GM18867 (cell line): ENCODE measurements around the gene CRB3.

Experiments used
- ATAC-seq: cut with Tn5 transposase; IDR thresholded peaks from one replicate; pipeline ENCODE4 v1.9.1; 2021; ENCODE audit warnings: mild to moderate bottlenecking, moderate library complexity; ENCODE audit not compliant: unreplicated experiment

Gene CRB3

GRCh38 chr19:6465663-6466062 lies 1.6 kb downstream of the CRB3 start:
- no peak for ATAC-seq

- no peak for ATAC-seq
Observed at GRCh38 chr19:6466526-6467248, 2.6 kb downstream of the CRB3 start.

GRCh38 chr19:6467384-6467783 lies 3.3 kb downstream of the CRB3 start:
- no peak for ATAC-seq

- no peak for ATAC-seq
Observed at GRCh38 chr19:6470173-6470572, 6.1 kb downstream of the CRB3 start.

GRCh38 chr19:6471076-6471475 lies 7.0 kb downstream of the CRB3 start:
- no peak for ATAC-seq

- no peak for ATAC-seq
Observed at GRCh38 chr19:6472713-6473112, 8.6 kb downstream of the CRB3 start.

- no peak for ATAC-seq
Observed at GRCh38 chr19:6473647-6474046, 9.6 kb downstream of the CRB3 start.

- ATAC-seq, result no peak
Observed at GRCh38 chr19:6475321-6476108, 11.4 kb downstream of the CRB3 start.

GRCh38 chr19:6476155-6476895 lies 12.3 kb downstream of the CRB3 start:
- no peak for ATAC-seq

- ATAC-seq, result no peak
Observed at GRCh38 chr19:6476896-6477431, 12.9 kb downstream of the CRB3 start.

GRCh38 chr19:6478815-6479214 lies 14.7 kb downstream of the CRB3 start:
- no peak for ATAC-seq

GRCh38 chr19:6479836-6480398 lies 15.8 kb downstream of the CRB3 start:
- no peak for ATAC-seq

- ATAC-seq, result peak; percentile 5
Observed at GRCh38 chr19:6480848-6481415, 16.9 kb downstream of the CRB3 start.

- peak; percentile 61 for ATAC-seq
Observed at GRCh38 chr19:6481541-6482342, 17.7 kb downstream of the CRB3 start, which contains the start of gene DENND1C. DENND1C (minus strand) TSS chr19:6481787; CDS start chr19:6481695, 92 bp downstream.

GRCh38 chr19:6482343-6482686 lies 18.2 kb downstream of the CRB3 start:
- no peak for ATAC-seq

- ATAC-seq, result no peak
Observed at GRCh38 chr19:6483235-6483634, 19.2 kb downstream of the CRB3 start.

- no peak for ATAC-seq
Observed at GRCh38 chr19:6484230-6484629, 20.2 kb downstream of the CRB3 start.

- no peak for ATAC-seq
Observed at GRCh38 chr19:6484831-6485230, 20.8 kb downstream of the CRB3 start.

- peak; percentile 58 for ATAC-seq
Observed at GRCh38 chr19:6489278-6490061, 25.4 kb downstream of the CRB3 start.
